K562 (cell line): ENCODE data around the gene SENP1. TPM values are rescaled to one million over a fixed set of nuclear protein-coding genes. Genes with fewer than 3 reads are reported as not detected.

Experiments used
- AFF1 ChIP-seq, 2 experiments: fragments of 450-650 bp; IDR thresholded peaks; 2 replicates each; pipeline ENCODE4 v1.6.1; 2018; ENCODE audit warnings: mild to moderate bottlenecking in 2 of 2, low read depth in 1 of 2; ENCODE audit not compliant: partially characterized antibody in 2 of 2
- ATF7 ChIP-seq: fragments of 450-650 bp; IDR thresholded peaks from 2 replicates; pipeline ENCODE4 v1.7.1; 2014; ENCODE audit warnings: mild to moderate bottlenecking, moderate library complexity
- BHLHE40 ChIP-seq: IDR thresholded peaks from 2 replicates; pipeline ENCODE4 v1.6.1; 2011; ENCODE audit warnings: low read length, improper control_type of control experiment
- BRCA1 ChIP-seq, 2 experiments: fragments of 450-650 bp in 1 of 2; sonication (generic) in 1 of 2; formaldehyde crosslinking in 1 of 2; IDR thresholded peaks; 2 replicates each; pipeline versions ENCODE4 v1.5.0 to v1.6.1; 2017 to 2020; ENCODE audit warnings: mild to moderate bottlenecking in 1 of 2, missing genetic modification reagents in 1 of 2
- CBX3 ChIP-seq, 2 experiments: IDR thresholded peaks; 1 replicate in 1 of 2; 2 replicates in 1 of 2; pipeline ENCODE4 v1.6.1; 2012; ENCODE audit warnings: inconsistent platforms in 2 of 2, low read length in 2 of 2, borderline replicate concordance in 1 of 2, control low read depth in 1 of 2
- CTBP1 ChIP-seq: fragments of 450-650 bp; IDR thresholded peaks from 2 replicates; pipeline ENCODE4 v1.6.1; 2016; ENCODE audit warnings: borderline replicate concordance
- EP400 ChIP-seq: fragments of 450-650 bp; IDR thresholded peaks from 2 replicates; pipeline ENCODE4 v1.6.1; 2017; ENCODE audit warnings: antibody characterized with exemption, mild to moderate bottlenecking, moderate library complexity
- ESRRA ChIP-seq: fragments of 450-650 bp; IDR thresholded peaks from 2 replicates; pipeline ENCODE4 v1.6.1; 2014; ENCODE audit warnings: low read depth, mild to moderate bottlenecking, moderate library complexity, borderline replicate concordance
- LEF1 ChIP-seq: fragments of 450-650 bp; IDR thresholded peaks from 2 replicates; pipeline ENCODE4 v1.6.1; 2016; ENCODE audit warnings: mild to moderate bottlenecking
- MYNN ChIP-seq, 2 experiments: sonication (generic); formaldehyde crosslinking in 1 of 2; IDR thresholded peaks; 2 replicates each; pipeline versions ENCODE4 v1.5.0 to v1.6.1; 2016 to 2020; ENCODE audit warnings: antibody characterized with exemption in 1 of 2, missing genetic modification reagents in 1 of 2
- NCOA1 ChIP-seq: fragments of 450-650 bp; IDR thresholded peaks from 2 replicates; pipeline ENCODE4 v1.6.1; 2016; ENCODE audit warnings: low read depth
- NFIC ChIP-seq: fragments of 450-650 bp; IDR thresholded peaks from 2 replicates; pipeline ENCODE4 v1.6.1; 2017; ENCODE audit warnings: mild to moderate bottlenecking, inconsistent platforms
- POLR2B ChIP-seq: fragments of 450-650 bp; IDR thresholded peaks from 2 replicates; pipeline ENCODE4 v1.6.1; 2018; ENCODE audit warnings: low read depth; ENCODE audit not compliant: partially characterized antibody
- PRMT5 ChIP-seq: sonication (generic); formaldehyde crosslinking; IDR thresholded peaks from 2 replicates; pipeline ENCODE4 v1.5.0; 2020; ENCODE audit warnings: missing genetic modification reagents
- SMARCB1 ChIP-seq: IDR thresholded peaks from 2 replicates; pipeline ENCODE4 v1.6.1; 2011; ENCODE audit warnings: improper control_type of control experiment, low read depth; ENCODE audit not compliant: insufficient read length
- SMC3 ChIP-seq: conservative IDR thresholded peaks from 2 replicates; pipeline ENCODE4 v1.6.1; 2011; ENCODE audit warnings: low read depth, low read length, improper control_type of control experiment; ENCODE audit not compliant: insufficient read depth
- XRCC5 ChIP-seq: fragments of 200-400 bp; formaldehyde crosslinking; IDR thresholded peaks from 2 replicates; pipeline ENCODE4 v1.6.1; 2017; ENCODE audit warnings: low read depth, mild to moderate bottlenecking, low read length
- ZBTB2 ChIP-seq: fragments of 450-650 bp; IDR thresholded peaks from 2 replicates; pipeline ENCODE4 v1.6.1; 2016; ENCODE audit warnings: antibody characterized with exemption
- ZBTB49 ChIP-seq: sonication (generic); formaldehyde crosslinking; IDR thresholded peaks from 2 replicates; pipeline ENCODE4 v1.8.0; 2022; ENCODE audit warnings: missing genetic modification reagents, mild to moderate bottlenecking, borderline replicate concordance
- ZNF197 ChIP-seq: fragments of 200-800 bp; sonication (Bioruptor generic); IDR thresholded peaks from 2 replicates; pipeline ENCODE4 v1.6.1; 2016; ENCODE audit warnings: low read depth, missing genetic modification characterization, missing compliant biosample characterization
- ZNF23 ChIP-seq: fragments of 250-450 bp; sonication (Bioruptor Pico); IDR thresholded peaks from 2 replicates; pipeline ENCODE4 v1.4.0; 2020; ENCODE audit warnings: mild to moderate bottlenecking
- polyA plus RNA-seq, 8 experiments: library from polyadenylated mRNA; depleted of rRNA in 4 of 8; stranded (reverse) in 5 of 8; unstranded in 3 of 8; fragments of >200 nt; fragmentation: Nextera tagmentation in 2 of 8; fragmentation: Illumina TruSeq in 1 of 8; extraction: Ambion mirVana in 2 of 8; extraction: Trizol in 1 of 8; gene quantifications; 2 replicates each; pipeline versions ENCODE4 v1.2.1 to v1.2.3, GENCODE V29; 2011 to 2014; ENCODE audit warnings: inconsistent platforms in 1 of 8, missing spikeins in 1 of 8
- total RNA-seq, 7 experiments: library from RNA; depleted of rRNA in 6 of 7; stranded (reverse); fragments of >200 nt in 6 of 7; fragmentation: Illumina TruSeq in 2 of 7; extraction: Trizol in 2 of 7; gene quantifications; 2 replicates each; pipeline versions ENCODE4 v1.2.1 to v1.2.3, GENCODE V29; 2011 to 2021; ENCODE audit warnings: low replicate concordance in 1 of 7

Gene SENP1
- total and polyA plus RNA-seq, 9 of the 15 experiments (the other 6 are each of a cell fraction or from before 2014, with no cell fraction given), result 15.5 to 59.0 (median 36.3) TPM

- TF ChIP-seq ESRRA, result peak; percentile 71
- 0 out of 2 replicates have a peak, but pooled peaks have one; percentile 40 for TF ChIP-seq ZBTB2
- no peak for TF ChIP-seq PRMT5 (CRISPR knock-in tag)
- TF ChIP-seq ATF7, result peak; percentile 24; the same call in 1 of the 2 replicates
- TF ChIP-seq NCOA1, result 0 out of 2 replicates have a peak, but pooled peaks have one; percentile 18
- peak; percentile 74 for TF ChIP-seq LEF1
- peak; percentile 36 for TF ChIP-seq POLR2B
- no peak for TF ChIP-seq ZNF197
- TF ChIP-seq ZBTB49 (CRISPR knock-in tag), result no peak
- peak; percentile 80 for TF ChIP-seq BHLHE40
- TF ChIP-seq XRCC5, result 0 out of 2 replicates have a peak, but pooled peaks have one; percentile 40
- TF ChIP-seq ZNF23 (CRISPR knock-in tag), result peak; percentile 23; the same call in 1 of the 2 replicates
- no peak for TF ChIP-seq SMARCB1
- no peak for TF ChIP-seq SMC3
- TF ChIP-seq CBX3 (IDR thresholded peaks at IDR 0.05; ENCODE audit: borderline replicate concordance in 1 of 2, low read length in 2 of 2), result no peak
- no peak for TF ChIP-seq MYNN (IDR thresholded peaks at IDR 0.05)
- TF ChIP-seq MYNN (CRISPR knock-in tag; IDR thresholded peaks at IDR 0.05), result no peak
- peak; percentile 66; the same call in 1 of the 2 replicates for TF ChIP-seq EP400
- no peak for TF ChIP-seq BRCA1 (IDR thresholded peaks at IDR 0.05)
- TF ChIP-seq BRCA1 (CRISPR knock-in tag; IDR thresholded peaks at IDR 0.05), result no peak
- TF ChIP-seq CTBP1, result peak; percentile 90
- peak in 1 of 2 experiments; percentile 40 for TF ChIP-seq AFF1 (IDR thresholded peaks at IDR 0.05; ENCODE audit: low read depth in 1 of 2, partially characterized antibody in 2 of 2)
- TF ChIP-seq NFIC, result peak; percentile 82
These were observed 13.4 kb upstream of the SENP1 start, which contains the start of gene PFKM (continued) for GRCh38 chr12:48119078-48119833.
